ENCODE results near the gene PTPN1. TPM values are rescaled to one million over a fixed set of nuclear protein-coding genes. Genes with fewer than 3 reads are reported as not detected.

PTPN1 gene
- total RNA-seq, 1 experiment from 2014 or later, result 33.0 TPM

GRCh38 chr20:50628853-50629669, 118.9 kb downstream of the PTPN1 start:
- no peaks in the 10 kb centered on the region for H3K36me3 ChIP-seq (replicated peaks; ENCODE audit: control insufficient read depth, insufficient read depth, low read length)
- no peak overlapping the region for H3K4me3 ChIP-seq (ENCODE audit: insufficient read depth, low read depth, low read length)
- H3K27me3 ChIP-seq (ENCODE audit: control insufficient read depth, insufficient read depth, low read length), result no peaks in the 10 kb centered on the region
- peak; percentile 64 for DNase-seq

- no peak overlapping the region for H3K4me3 ChIP-seq (ENCODE audit: insufficient read depth, low read depth, low read length)
- H3K36me3 ChIP-seq (replicated peaks; ENCODE audit: control insufficient read depth, insufficient read depth, low read length), result no peaks in the 10 kb centered on the region
- H3K27me3 ChIP-seq (ENCODE audit: control insufficient read depth, insufficient read depth, low read length), result no peaks in the 10 kb centered on the region
- no peak for DNase-seq
These were observed 119.5 kb downstream of the PTPN1 start for GRCh38 chr20:50629670-50630045.

- Histone ChIP-seq H3K4me3 (ENCODE audit: insufficient read depth, low read depth, low read length) (no peak overlapping the region), H3K36me3 (replicated peaks; ENCODE audit: control insufficient read depth, insufficient read depth, low read length) (no peaks in the 10 kb centered on the region), H3K27me3 (ENCODE audit: control insufficient read depth, insufficient read depth, low read length) (no peaks in the 10 kb centered on the region)
- peak; percentile 55 for DNase-seq
These were observed 120.5 kb downstream of the PTPN1 start for GRCh38 chr20:50630578-50631263.

GRCh38 chr20:50632236-50632635, 122.1 kb downstream of the PTPN1 start:
- DNase-seq, result no peak
- no peaks in the 10 kb centered on the region for H3K27me3 ChIP-seq (ENCODE audit: control insufficient read depth, insufficient read depth, low read length)
- H3K4me3 ChIP-seq (ENCODE audit: insufficient read depth, low read depth, low read length), result no peak overlapping the region
- H3K36me3 ChIP-seq (replicated peaks; ENCODE audit: control insufficient read depth, insufficient read depth, low read length), result no peaks in the 10 kb centered on the region

- no peak overlapping the region for H3K4me3 ChIP-seq (ENCODE audit: insufficient read depth, low read depth, low read length)
- no peaks in the 10 kb centered on the region for H3K27me3 ChIP-seq (ENCODE audit: control insufficient read depth, insufficient read depth, low read length)
- no peaks in the 10 kb centered on the region for H3K36me3 ChIP-seq (replicated peaks; ENCODE audit: control insufficient read depth, insufficient read depth, low read length)
- DNase-seq, result no peak
These were observed 122.5 kb downstream of the PTPN1 start for GRCh38 chr20:50632701-50633100.

GRCh38 chr20:50633361-50633760, 123.2 kb downstream of the PTPN1 start:
- no peaks in the 10 kb centered on the region for H3K27me3 ChIP-seq (ENCODE audit: control insufficient read depth, insufficient read depth, low read length)
- no peaks in the 10 kb centered on the region for H3K36me3 ChIP-seq (replicated peaks; ENCODE audit: control insufficient read depth, insufficient read depth, low read length)
- no peak for DNase-seq
- H3K4me3 ChIP-seq (ENCODE audit: insufficient read depth, low read depth, low read length), result no peak overlapping the region

GRCh38 chr20:50634191-50634590, 124.0 kb downstream of the PTPN1 start:
- no peak for DNase-seq
- Histone ChIP-seq H3K36me3 (replicated peaks; ENCODE audit: control insufficient read depth, insufficient read depth, low read length) (no peaks in the 10 kb centered on the region), H3K27me3 (ENCODE audit: control insufficient read depth, insufficient read depth, low read length) (no peaks in the 10 kb centered on the region), H3K4me3 (ENCODE audit: insufficient read depth, low read depth, low read length) (no peak overlapping the region)

Other genes starting within 250 kb of the PTPN1 start
- gene RIPOR3, start 181.2 kb downstream of the PTPN1 start, total RNA-seq (2014; rRNA removed; shearing (Covaris generic)), result 1.1 and 4.2 TPM in 2 replicates
- 18.9 and 24.5 TPM in 2 replicates for gene PARD6B, start 221.2 kb downstream of the PTPN1 start, total RNA-seq (2014; rRNA removed; shearing (Covaris generic))

Measured in H7 (cell line).